GM21528 (cell line): Measurements from ENCODE around the gene LIN37.

Experiments
- ATAC-seq: cut with Tn5 transposase; IDR thresholded peaks from one replicate; pipeline ENCODE4 v1.9.1; 2021; ENCODE audit warnings: mild to moderate bottlenecking, moderate library complexity; ENCODE audit not compliant: unreplicated experiment, low FRiP score

The LIN37 gene

GRCh38 chr19:35751839-35752745 is 3.7 kb downstream of the LIN37 start:
- no peak for ATAC-seq

GRCh38 chr19:35752746-35753350 is 4.5 kb downstream of the LIN37 start:
- ATAC-seq: no peak

- no peak for ATAC-seq
Measured at GRCh38 chr19:35753634-35754369, 5.4 kb downstream of the LIN37 start.

GRCh38 chr19:35754370-35755130 is 6.2 kb downstream of the LIN37 start:
- no peak for ATAC-seq

GRCh38 chr19:35755131-35755549 is 6.8 kb downstream of the LIN37 start:
- no peak for ATAC-seq

GRCh38 chr19:35755550-35756376 is 7.4 kb downstream of the LIN37 start:
- ATAC-seq: no peak

GRCh38 chr19:35756377-35757230 is 8.2 kb downstream of the LIN37 start, which contains the start of gene HSPB6:
HSPB6 (minus strand) TSS chr19:35757029; CDS start chr19:35757008, 21 bp downstream.
- no peak for ATAC-seq

GRCh38 chr19:35757231-35757748 is 8.9 kb downstream of the LIN37 start:
- ATAC-seq: peak; percentile 4

GRCh38 chr19:35757749-35758608 is 9.6 kb downstream of the LIN37 start, which contains the start of gene PROSER3:
PROSER3 (plus strand) TSS chr19:35758176; CDS start chr19:35758216, 40 bp downstream.
- peak; percentile 91 for ATAC-seq

- no peak for ATAC-seq
Measured at GRCh38 chr19:35759697-35760096, 11.3 kb downstream of the LIN37 start.

GRCh38 chr19:35760711-35761349 is 12.5 kb downstream of the LIN37 start:
- ATAC-seq: no peak

GRCh38 chr19:35764432-35765315 is 16.3 kb downstream of the LIN37 start:
- ATAC-seq: no peak

GRCh38 chr19:35766571-35767104 is 18.3 kb downstream of the LIN37 start:
- no peak for ATAC-seq

GRCh38 chr19:35767288-35768081 is 19.1 kb downstream of the LIN37 start:
- ATAC-seq: no peak

- no peak for ATAC-seq
Measured at GRCh38 chr19:35768082-35768421, 19.7 kb downstream of the LIN37 start.
